Neural cell (in vitro differentiated cells): ENCODE measurements around the gene EYA3.

Source experiments
- EP300 ChIP-seq: fragments of 450-650 bp; conservative IDR thresholded peaks from 2 replicates; pipeline ENCODE4 v1.6.1; 2014; ENCODE audit warnings: antibody characterized with exemption, mild to moderate bottlenecking, moderate library complexity; ENCODE audit not compliant: poor library complexity, severe bottlenecking
- POLR2AphosphoS5 ChIP-seq: IDR thresholded peaks from 2 replicates; pipeline ENCODE4 v1.6.1; 2012
- TF ChIP-seq, protein P1 (sequence below): IDR thresholded peaks from 2 replicates; pipeline ENCODE4 v1.6.1; 2012; ENCODE audit warnings: borderline replicate concordance
- TF ChIP-seq, protein P2 (sequence below): fragments of 450-650 bp; IDR thresholded peaks from 2 replicates; pipeline ENCODE4 v1.5.1; 2014; ENCODE audit warnings: antibody characterized with exemption, mild to moderate bottlenecking, moderate library complexity; ENCODE audit not compliant: poor library complexity, severe bottlenecking

DNA sequence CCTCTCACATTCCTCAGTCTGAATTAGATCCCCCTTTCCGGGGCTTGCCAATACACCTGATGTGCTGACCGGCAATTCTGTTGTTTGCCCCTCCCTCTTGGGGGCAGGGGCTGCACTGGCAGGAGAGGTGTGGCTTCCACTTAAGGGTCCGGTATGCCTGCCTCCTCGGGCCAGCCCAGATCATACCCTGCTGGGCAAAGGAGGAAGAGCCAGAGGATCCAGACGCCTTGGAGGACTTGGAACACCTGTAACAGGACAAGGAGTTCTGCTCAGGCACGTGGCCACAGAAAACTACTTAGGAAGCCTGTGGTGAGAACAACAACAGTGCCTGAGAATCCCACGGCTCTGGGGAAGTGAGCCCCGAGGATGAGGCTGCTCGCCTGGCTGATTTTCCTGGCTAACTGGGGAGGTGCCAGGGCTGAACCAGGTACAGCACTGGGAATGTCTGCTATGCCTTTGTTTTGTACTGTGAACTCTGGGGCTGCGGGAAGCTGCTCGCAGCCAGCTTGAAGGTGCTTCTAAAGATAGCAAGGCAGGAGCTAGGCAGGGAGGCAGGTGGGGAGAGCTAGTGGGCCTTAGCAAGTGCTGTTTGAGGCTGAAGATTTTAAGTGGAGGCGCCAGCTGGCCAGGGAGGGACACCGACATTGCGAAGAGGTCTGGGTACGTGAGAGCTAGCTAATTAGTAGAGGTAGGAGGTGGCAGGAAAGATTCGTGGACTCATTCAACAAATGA is 153.4 kb downstream of the EYA3 start, which contains the start of gene SMPDL3B:
- TF ChIP-seq, protein P1, sequence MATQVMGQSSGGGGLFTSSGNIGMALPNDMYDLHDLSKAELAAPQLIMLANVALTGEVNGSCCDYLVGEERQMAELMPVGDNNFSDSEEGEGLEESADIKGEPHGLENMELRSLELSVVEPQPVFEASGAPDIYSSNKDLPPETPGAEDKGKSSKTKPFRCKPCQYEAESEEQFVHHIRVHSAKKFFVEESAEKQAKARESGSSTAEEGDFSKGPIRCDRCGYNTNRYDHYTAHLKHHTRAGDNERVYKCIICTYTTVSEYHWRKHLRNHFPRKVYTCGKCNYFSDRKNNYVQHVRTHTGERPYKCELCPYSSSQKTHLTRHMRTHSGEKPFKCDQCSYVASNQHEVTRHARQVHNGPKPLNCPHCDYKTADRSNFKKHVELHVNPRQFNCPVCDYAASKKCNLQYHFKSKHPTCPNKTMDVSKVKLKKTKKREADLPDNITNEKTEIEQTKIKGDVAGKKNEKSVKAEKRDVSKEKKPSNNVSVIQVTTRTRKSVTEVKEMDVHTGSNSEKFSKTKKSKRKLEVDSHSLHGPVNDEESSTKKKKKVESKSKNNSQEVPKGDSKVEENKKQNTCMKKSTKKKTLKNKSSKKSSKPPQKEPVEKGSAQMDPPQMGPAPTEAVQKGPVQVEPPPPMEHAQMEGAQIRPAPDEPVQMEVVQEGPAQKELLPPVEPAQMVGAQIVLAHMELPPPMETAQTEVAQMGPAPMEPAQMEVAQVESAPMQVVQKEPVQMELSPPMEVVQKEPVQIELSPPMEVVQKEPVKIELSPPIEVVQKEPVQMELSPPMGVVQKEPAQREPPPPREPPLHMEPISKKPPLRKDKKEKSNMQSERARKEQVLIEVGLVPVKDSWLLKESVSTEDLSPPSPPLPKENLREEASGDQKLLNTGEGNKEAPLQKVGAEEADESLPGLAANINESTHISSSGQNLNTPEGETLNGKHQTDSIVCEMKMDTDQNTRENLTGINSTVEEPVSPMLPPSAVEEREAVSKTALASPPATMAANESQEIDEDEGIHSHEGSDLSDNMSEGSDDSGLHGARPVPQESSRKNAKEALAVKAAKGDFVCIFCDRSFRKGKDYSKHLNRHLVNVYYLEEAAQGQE: no peak
- TF ChIP-seq, protein P2, sequence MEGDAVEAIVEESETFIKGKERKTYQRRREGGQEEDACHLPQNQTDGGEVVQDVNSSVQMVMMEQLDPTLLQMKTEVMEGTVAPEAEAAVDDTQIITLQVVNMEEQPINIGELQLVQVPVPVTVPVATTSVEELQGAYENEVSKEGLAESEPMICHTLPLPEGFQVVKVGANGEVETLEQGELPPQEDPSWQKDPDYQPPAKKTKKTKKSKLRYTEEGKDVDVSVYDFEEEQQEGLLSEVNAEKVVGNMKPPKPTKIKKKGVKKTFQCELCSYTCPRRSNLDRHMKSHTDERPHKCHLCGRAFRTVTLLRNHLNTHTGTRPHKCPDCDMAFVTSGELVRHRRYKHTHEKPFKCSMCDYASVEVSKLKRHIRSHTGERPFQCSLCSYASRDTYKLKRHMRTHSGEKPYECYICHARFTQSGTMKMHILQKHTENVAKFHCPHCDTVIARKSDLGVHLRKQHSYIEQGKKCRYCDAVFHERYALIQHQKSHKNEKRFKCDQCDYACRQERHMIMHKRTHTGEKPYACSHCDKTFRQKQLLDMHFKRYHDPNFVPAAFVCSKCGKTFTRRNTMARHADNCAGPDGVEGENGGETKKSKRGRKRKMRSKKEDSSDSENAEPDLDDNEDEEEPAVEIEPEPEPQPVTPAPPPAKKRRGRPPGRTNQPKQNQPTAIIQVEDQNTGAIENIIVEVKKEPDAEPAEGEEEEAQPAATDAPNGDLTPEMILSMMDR: no peak
- TF ChIP-seq EP300 (no peak), POLR2AphosphoS5 (no peak)
